Left ventricle myocardium superior (tissue), 1 donor: ENCODE data around the gene SPATA3. TPM values are rescaled to one million over a fixed set of nuclear protein-coding genes. Genes with fewer than 3 reads are reported as not detected.

Experiments
- ATAC-seq: fragments of 200-7000 bp; cut with Tn5 transposase; one replicate; pipeline ENCODE4 v1.9.1; 2020; ENCODE audit warnings: mild to moderate bottlenecking, moderate library complexity
- DNase-seq: peaks from one replicate; pipeline ENCODE4 v3.0.0-alpha.2; 2020
- intact Hi-C: fragments of 100-400 bp; cut with micrococcal nuclease; formaldehyde crosslinking; loops from one replicate; pipeline ENCODE4 v1.11.0; 2022
- long read RNA-seq: library from polyadenylated mRNA; unstranded; transcript quantifications from one replicate; pipeline ENCODE4 v2.0.0, GENCODE V29; 2021
- total RNA-seq: library from RNA; stranded (reverse); fragmentation: NEBNext Ultra II Directional; extraction: Animal tissue kit (Norgen Biotek cat#: 25700); gene quantifications from one replicate; pipeline ENCODE4 v1.2.1, GENCODE V29; 2021
- donor health status: DM: no; HTN: yes; CAD: no; lungs with severe emphysema.

Gene SPATA3
- not detected for total RNA-seq
- long read RNA-seq, result 0 reads

GRCh38 chr2:230995821-230996220 lies at the start of gene SPATA3:
TSS of gene SPATA3 (plus strand) at chr2:230996121. CDS start at chr2:230996234, 113 bp downstream.
- ATAC-seq, result no peak
- intact Hi-C loops, result no loop called here
- DNase-seq, result no peak

- ATAC-seq (no peak), DNase-seq (no peak)
- intact Hi-C loops, result no loop called here
Measured at GRCh38 chr2:230946429-230947234, 49.3 kb upstream of the SPATA3 start.

- intact Hi-C loops, result no loop called here
- DNase-seq (no peak), ATAC-seq (no peak)
Measured at GRCh38 chr2:230947235-230947576, 48.7 kb upstream of the SPATA3 start.

GRCh38 chr2:230947908-230948365 lies 48.0 kb upstream of the SPATA3 start:
- ATAC-seq (no peak), DNase-seq (no peak)
- intact Hi-C loops, result no loop called here

GRCh38 chr2:230949966-230950873 lies 45.7 kb upstream of the SPATA3 start:
- intact Hi-C loops, result no loop called here

GRCh38 chr2:230950874-230951339 lies 45.0 kb upstream of the SPATA3 start:
- intact Hi-C loops, result no loop called here
- DNase-seq (no peak), ATAC-seq (no peak)

More at GRCh38 chr2:230949966-230950873, 45.7 kb upstream of the SPATA3 start:
- ATAC-seq (no peak), DNase-seq (no peak)

- ATAC-seq (no peak), DNase-seq (no peak)
- intact Hi-C loops, result no loop called here
Measured at GRCh38 chr2:230951396-230951795, 44.5 kb upstream of the SPATA3 start.

DNA sequence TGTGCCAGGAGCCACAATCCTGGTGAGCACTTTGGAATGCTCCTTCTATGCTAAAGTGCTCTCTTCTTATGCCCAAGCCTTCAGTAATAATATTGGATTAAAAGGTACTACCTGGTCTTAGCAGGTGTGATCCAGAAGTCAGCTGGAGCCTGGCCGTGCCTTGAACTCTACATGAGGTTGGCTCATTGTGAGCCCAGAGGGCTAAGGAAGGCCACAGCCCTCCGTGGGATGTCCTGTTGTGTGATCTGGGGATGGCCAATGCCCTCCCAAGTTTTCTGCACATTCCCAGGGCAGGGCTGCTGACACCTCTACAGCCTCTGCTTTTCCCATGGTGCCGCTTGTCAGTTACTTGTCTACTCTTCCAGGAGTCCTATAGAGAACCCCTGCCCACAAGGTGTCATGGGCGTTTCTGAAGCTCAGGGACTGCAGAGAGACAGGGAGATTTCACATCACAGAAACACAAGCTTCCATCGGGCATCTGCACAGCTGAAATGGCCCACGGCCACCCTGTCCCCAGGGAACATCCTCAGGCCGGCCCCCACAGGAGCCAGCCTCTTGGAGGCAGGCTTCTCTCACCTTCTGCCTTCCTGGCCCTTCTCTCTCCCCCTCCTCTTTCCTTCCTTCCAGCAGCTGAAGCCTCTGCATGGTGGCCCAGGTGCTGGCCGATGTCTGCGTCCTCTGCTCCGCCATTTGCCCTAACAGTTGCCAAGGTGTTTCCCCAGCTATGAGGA lies 43.5 kb upstream of the SPATA3 start:
- intact Hi-C loops, result no loop called here
- DNase-seq (no peak), ATAC-seq (no peak)

GRCh38 chr2:230953845-230954244 lies 42.1 kb upstream of the SPATA3 start:
- ATAC-seq (no peak), DNase-seq (no peak)
- intact Hi-C loops, result no loop called here

DNA sequence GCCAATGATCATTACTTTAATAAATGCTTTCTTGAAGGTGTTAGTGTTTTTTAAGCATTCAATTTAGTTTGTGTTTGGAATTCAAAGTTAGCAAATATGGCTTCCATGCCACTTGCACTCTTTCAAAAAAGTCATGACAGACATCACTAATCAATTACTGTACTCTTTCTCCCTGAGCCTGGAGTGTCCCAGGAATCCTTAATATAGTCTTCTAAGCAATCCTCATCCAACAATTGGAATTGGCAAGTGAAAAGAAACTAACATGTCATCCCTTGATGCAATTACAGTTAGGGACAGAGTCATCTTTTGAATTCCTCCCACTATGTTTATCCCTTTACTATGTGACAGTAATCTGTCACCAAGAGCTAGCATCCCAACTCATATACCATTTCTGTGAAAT lies 41.2 kb upstream of the SPATA3 start:
- no peak for DNase-seq
- intact Hi-C loops, result no loop called here
- ATAC-seq, result no peak

DNA sequence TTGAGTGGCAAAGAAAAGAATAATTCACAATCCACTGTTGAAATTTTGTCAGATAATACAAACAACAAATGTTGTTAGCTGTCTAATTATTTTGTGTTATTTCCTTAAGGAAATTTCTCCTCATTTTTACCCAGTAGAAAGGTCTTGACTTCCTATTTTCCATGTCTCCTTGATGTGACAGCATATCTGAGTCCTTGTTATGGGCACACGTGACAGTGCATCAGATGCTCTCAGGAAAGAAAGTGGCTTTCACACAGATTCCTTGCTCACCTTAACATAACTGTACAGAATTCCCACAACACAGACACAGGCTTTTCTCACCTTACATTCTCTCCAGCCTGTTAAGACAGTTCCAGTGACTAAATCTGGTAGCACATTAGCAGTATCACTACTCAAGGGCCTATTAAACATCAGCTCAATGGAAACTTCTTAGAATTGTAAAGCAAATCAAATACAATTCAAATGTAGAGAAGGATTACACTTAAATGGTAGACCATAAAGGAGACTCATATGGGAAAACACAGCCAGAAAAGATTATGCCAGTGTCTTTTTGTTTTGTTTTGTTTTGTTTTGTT lies 40.7 kb upstream of the SPATA3 start:
- DNase-seq (no peak), ATAC-seq (no peak)
- intact Hi-C loops, result no loop called here

DNA sequence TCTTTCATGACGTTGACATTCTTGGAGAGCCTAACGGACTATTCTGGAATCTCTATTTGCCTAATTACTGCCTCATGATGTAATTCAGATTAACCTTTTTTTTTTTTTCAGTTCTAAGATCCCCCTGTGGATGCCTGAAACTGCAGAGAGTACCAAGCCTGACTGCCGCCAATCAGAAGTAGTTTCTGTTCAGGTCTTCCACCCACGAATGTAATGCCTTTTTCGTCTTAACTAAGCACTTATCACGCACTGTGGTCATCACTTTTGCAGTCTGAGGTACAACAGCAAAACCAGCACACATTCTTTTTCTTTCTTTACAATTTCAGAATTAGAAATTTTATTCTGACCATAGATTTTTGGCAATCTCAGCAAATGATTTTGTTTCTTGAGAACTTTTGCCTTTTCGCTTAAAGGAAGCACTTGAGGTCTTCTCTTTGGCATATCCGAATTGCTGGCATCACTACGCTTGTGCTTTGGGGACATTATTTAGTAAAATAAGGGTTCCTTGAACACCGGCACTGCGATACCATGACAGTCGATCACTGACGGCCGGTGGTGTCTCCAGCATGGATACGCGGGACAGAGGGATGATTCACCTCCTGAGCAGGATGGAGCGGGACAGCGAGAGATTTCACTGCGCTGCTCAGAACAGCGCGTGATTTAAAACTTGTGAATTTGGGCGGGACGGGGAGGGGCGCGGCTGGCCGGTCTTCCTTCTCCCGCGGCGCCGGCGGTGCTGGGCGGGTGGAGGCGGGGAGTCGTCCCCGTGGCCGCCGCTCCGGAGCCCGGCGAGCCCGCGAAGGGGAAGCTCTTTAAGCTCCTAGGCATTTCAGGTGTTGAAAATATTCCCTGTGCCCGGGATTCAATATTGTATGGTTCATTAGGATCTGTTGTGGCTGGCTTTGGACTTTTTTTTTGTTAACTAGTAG lies 38.8 kb upstream of the SPATA3 start:
- intact Hi-C loops, result no loop called here
- peak; percentile 93 for ATAC-seq
- DNase-seq, result peak; percentile 69

DNA sequence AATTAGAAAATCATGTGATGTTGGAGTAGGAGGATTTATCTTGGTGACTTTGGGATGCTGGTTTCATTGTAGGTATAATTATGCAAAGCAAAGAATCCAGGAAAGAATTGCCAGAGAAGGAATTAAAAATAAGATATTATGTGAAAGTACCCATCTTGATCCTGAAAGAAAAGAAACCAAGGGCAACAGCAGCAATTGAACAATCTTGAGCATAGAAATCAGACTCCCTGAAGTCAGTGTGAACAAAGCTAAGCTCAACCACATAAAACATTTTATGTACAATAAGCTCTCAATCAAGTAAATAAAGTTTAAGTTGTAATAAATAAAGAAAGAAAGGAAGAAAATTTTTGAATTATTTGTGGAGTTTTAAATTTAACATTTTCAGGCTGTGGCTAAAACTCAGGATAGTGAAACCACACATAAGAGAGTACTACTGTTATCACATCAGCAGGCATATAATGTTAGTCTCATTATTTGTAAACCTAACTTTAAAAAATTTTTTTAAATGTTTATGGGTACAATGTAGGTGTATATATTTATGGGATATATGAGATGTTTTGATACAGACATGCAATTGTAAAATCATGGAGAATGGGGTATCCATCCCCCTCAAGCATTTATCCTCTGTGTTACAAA lies 38.0 kb upstream of the SPATA3 start:
- ATAC-seq, result no peak
- intact Hi-C loops, result no loop called here
- no peak for DNase-seq

GRCh38 chr2:230958820-230959756 lies 36.8 kb upstream of the SPATA3 start:
- intact Hi-C loops, result no loop called here
- ATAC-seq, result no peak
- DNase-seq, result no peak

DNA sequence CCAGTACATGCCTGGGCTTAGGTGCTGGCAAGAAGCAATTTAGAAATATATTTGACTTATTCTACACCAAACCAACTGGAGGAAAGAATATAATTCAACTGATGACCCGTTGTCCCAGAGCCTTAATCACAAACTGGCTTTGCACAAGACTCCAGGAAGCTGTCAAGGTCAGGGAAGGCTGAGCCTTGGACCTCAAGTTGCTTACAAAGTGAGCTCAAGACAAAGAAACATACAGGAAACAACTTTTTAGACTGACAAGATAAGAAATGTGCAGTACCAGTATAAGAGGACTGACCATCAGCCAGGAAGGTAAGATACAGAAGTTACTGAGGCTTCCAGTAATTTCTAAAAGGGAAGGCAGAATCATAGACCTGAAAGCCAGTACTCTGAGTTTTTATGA lies 35.9 kb upstream of the SPATA3 start:
- intact Hi-C loops, result no loop called here
- ATAC-seq (no peak), DNase-seq (no peak)

DNA sequence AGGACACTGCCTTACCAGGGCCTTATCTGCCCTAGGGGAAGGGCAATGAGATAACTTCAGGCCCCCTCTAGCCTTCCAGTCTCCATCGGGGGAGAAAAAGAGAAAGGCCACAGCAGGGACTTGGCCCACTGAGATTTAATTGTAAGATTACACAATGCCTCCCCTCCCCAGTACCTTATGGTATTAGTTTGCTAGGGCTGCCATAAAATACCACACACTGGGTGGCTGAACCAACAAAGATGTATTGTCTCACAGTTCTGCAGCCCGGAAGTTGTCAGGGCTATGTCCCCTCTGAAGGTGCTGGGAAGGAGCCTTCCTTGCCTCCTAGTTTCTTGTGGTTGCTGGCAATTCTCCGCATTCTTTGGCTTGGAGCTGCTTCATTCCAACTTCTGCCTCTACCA lies 34.8 kb upstream of the SPATA3 start:
- intact Hi-C loops, result no loop called here
- no peak for ATAC-seq

More for the DNA sequence above, 34.8 kb upstream of the SPATA3 start:
- no peak for DNase-seq
